Measurements from ENCODE around the gene PLD5.

Gene PLD5

GRCh38 chr1:242243472-242243871 is 281.0 kb downstream of the PLD5 start:
- TF ChIP-seq RAD21 (IDR thresholded peaks at IDR 0.05; ENCODE audit: low read depth), result no peak
- no peak for TF ChIP-seq NFIC (IDR thresholded peaks at IDR 0.05)
- TF ChIP-seq CREB1 (IDR thresholded peaks at IDR 0.05; ENCODE audit: low read depth), result no peak
- no peak for TF ChIP-seq TCF12 (IDR thresholded peaks at IDR 0.05; ENCODE audit: low read depth)
- TF ChIP-seq TEAD4 (IDR thresholded peaks at IDR 0.05), result no peak
- TF ChIP-seq TAF1 (IDR thresholded peaks at IDR 0.05; ENCODE audit: low read depth), result no peak
- no peak for TF ChIP-seq FOXM1 (IDR thresholded peaks at IDR 0.05; ENCODE audit: borderline replicate concordance, low read depth)
- TF ChIP-seq CEBPB (IDR thresholded peaks at IDR 0.05), result no peak
- TF ChIP-seq EGR1 (IDR thresholded peaks at IDR 0.05), result no peak
- TF ChIP-seq EP300 (IDR thresholded peaks at IDR 0.05; ENCODE audit: borderline replicate concordance), result no peak

GRCh38 chr1:242242983-242243382 is 281.5 kb downstream of the PLD5 start:
- TF ChIP-seq, protein P1, sequence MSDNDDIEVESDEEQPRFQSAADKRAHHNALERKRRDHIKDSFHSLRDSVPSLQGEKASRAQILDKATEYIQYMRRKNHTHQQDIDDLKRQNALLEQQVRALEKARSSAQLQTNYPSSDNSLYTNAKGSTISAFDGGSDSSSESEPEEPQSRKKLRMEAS (IDR thresholded peaks at IDR 0.05), result no peak
- TF ChIP-seq TCF12 (IDR thresholded peaks at IDR 0.05; ENCODE audit: low read depth) (no peak), USF1 (IDR thresholded peaks at IDR 0.05) (no peak), REST (IDR thresholded peaks at IDR 0.05; ENCODE audit: low read depth) (no peak), TAF1 (IDR thresholded peaks at IDR 0.05; ENCODE audit: low read depth) (no peak), YY1 (IDR thresholded peaks at IDR 0.05; ENCODE audit: low read depth) (no peak), FOXM1 (IDR thresholded peaks at IDR 0.05; ENCODE audit: borderline replicate concordance, low read depth) (no peak), RAD21 (IDR thresholded peaks at IDR 0.05; ENCODE audit: low read depth) (no peak), EP300 (IDR thresholded peaks at IDR 0.05; ENCODE audit: borderline replicate concordance) (no peak), CREB1 (IDR thresholded peaks at IDR 0.05; ENCODE audit: low read depth) (no peak), EGR1 (IDR thresholded peaks at IDR 0.05) (no peak), ZBTB7A (IDR thresholded peaks at IDR 0.05; ENCODE audit: low read depth) (no peak), CEBPB (IDR thresholded peaks at IDR 0.05) (no peak), TEAD4 (IDR thresholded peaks at IDR 0.05) (no peak)

DNA sequence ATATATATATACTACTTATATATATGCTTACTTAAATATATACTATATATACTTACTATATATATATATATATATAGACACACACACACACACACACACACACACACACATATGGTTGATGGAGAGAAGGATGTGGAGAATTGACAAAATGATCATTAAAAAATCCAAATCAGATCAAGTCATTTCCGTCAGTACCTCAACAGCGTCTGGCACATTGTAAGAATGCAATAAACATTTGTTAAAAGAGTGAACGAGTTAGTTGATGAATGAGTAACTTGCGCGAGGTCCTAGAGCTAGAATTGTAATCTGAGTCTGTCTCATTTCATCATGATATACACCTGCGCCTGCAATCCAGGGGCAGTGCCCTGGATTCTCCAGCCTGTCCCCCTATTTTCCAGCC is 282.6 kb downstream of the PLD5 start:
- TF ChIP-seq NFIC (IDR thresholded peaks at IDR 0.05), result no peak
- no peak for TF ChIP-seq CREB1 (IDR thresholded peaks at IDR 0.05; ENCODE audit: low read depth)
- no peak for TF ChIP-seq TCF12 (IDR thresholded peaks at IDR 0.05; ENCODE audit: low read depth)
- TF ChIP-seq, protein P1 (IDR thresholded peaks at IDR 0.05), result no peak

DNA sequence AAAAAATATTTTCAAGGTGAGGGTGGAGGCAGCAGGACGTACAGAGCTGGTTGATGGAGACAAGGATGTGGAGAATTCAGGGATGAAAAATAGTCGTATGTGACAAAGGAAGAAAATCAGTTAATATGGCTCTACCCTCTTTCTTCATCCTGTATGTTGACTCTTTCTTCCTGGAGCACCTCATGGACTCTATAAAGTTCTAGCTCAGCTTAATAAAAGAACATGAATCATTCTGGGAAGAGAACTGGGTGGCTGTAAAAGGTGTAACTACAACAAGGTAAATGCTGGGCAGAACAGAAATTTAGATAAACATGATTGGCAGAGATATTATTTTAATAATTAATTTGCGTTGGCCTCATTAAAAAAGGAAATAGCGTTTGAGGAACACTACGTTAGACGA is 283.8 kb downstream of the PLD5 start:
- TF ChIP-seq RAD21 (IDR thresholded peaks at IDR 0.05; ENCODE audit: low read depth), result no peak
- no peak for TF ChIP-seq EGR1 (IDR thresholded peaks at IDR 0.05)
- TF ChIP-seq NFIC (IDR thresholded peaks at IDR 0.05), result no peak

- TF ChIP-seq EGR1 (IDR thresholded peaks at IDR 0.05), result no peak
- TF ChIP-seq YY1 (IDR thresholded peaks at IDR 0.05; ENCODE audit: low read depth), result no peak
- no peak for TF ChIP-seq TCF12 (IDR thresholded peaks at IDR 0.05; ENCODE audit: low read depth)
- no peak for TF ChIP-seq CEBPB (IDR thresholded peaks at IDR 0.05)
- TF ChIP-seq TEAD4 (IDR thresholded peaks at IDR 0.05), result no peak
- no peak for TF ChIP-seq RAD21 (IDR thresholded peaks at IDR 0.05; ENCODE audit: low read depth)
- TF ChIP-seq TAF1 (IDR thresholded peaks at IDR 0.05; ENCODE audit: low read depth), result no peak
- TF ChIP-seq REST (IDR thresholded peaks at IDR 0.05; ENCODE audit: low read depth), result no peak
- no peak for TF ChIP-seq EP300 (IDR thresholded peaks at IDR 0.05; ENCODE audit: borderline replicate concordance)
- TF ChIP-seq, protein P1 (IDR thresholded peaks at IDR 0.05), result no peak
- no peak for TF ChIP-seq USF1 (IDR thresholded peaks at IDR 0.05)
- no peak for TF ChIP-seq ZBTB7A (IDR thresholded peaks at IDR 0.05; ENCODE audit: low read depth)
- no peak for TF ChIP-seq NFIC (IDR thresholded peaks at IDR 0.05)
- TF ChIP-seq FOXM1 (IDR thresholded peaks at IDR 0.05; ENCODE audit: borderline replicate concordance, low read depth), result no peak
Observed at GRCh38 chr1:242240077-242240476, 284.4 kb downstream of the PLD5 start.

DNA sequence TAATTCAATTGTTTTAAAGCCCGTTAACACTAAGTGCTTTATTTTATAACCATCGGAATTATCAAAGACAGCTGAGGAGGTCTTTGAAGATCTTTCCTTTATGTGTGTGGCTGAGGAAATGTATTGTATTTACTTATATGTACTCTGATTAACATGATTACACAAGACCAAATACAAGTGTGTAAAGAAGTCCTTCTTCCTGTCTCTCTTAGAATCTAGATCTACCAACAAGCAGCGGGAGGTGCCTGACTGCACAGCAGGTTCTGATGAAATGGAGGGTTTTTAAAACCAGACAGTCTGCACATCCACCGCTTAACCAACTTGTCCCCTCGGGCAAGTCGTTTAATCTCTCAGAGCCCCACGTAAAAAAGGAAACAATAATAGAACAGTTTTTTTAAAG is 285.1 kb downstream of the PLD5 start:
- TF ChIP-seq NFIC (IDR thresholded peaks at IDR 0.05) (no peak), REST (IDR thresholded peaks at IDR 0.05; ENCODE audit: low read depth) (no peak), FOXM1 (IDR thresholded peaks at IDR 0.05; ENCODE audit: borderline replicate concordance, low read depth) (no peak), CREB1 (IDR thresholded peaks at IDR 0.05; ENCODE audit: low read depth) (no peak), CEBPB (IDR thresholded peaks at IDR 0.05) (no peak), USF1 (IDR thresholded peaks at IDR 0.05) (no peak), TAF1 (IDR thresholded peaks at IDR 0.05; ENCODE audit: low read depth) (no peak), RAD21 (IDR thresholded peaks at IDR 0.05; ENCODE audit: low read depth) (no peak), TEAD4 (IDR thresholded peaks at IDR 0.05) (no peak), TCF12 (IDR thresholded peaks at IDR 0.05; ENCODE audit: low read depth) (no peak), YY1 (IDR thresholded peaks at IDR 0.05; ENCODE audit: low read depth) (no peak), ZBTB7A (IDR thresholded peaks at IDR 0.05; ENCODE audit: low read depth) (no peak), EGR1 (IDR thresholded peaks at IDR 0.05) (no peak), EP300 (IDR thresholded peaks at IDR 0.05; ENCODE audit: borderline replicate concordance) (no peak)
- TF ChIP-seq, protein P1 (IDR thresholded peaks at IDR 0.05), result no peak
